Measurements from ENCODE around the gene EDIL3.

DNA sequence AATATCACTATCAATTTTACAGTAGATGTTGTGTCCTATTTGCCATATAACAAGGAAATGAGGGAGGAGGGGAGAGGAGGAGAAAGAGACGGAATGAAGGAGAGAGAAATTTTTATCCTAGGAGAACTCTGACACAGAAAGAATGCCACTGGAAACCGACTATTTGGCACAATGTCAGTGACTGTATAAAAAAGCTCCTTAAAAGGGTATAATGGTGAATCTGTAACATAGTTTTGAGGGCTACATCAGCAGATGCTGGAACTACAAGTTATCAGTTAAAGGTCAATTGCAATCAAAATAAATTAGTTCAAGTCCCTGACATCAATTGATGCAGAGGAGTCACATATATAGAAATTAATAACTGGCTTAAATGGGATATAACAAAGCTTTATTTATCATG lies 5.7 kb downstream of the EDIL3 start:
- TF ChIP-seq EZH2 (IDR thresholded peaks at IDR 0.05; ENCODE audit: borderline replicate concordance, low read length) = no peak
- TF ChIP-seq, protein P1, sequence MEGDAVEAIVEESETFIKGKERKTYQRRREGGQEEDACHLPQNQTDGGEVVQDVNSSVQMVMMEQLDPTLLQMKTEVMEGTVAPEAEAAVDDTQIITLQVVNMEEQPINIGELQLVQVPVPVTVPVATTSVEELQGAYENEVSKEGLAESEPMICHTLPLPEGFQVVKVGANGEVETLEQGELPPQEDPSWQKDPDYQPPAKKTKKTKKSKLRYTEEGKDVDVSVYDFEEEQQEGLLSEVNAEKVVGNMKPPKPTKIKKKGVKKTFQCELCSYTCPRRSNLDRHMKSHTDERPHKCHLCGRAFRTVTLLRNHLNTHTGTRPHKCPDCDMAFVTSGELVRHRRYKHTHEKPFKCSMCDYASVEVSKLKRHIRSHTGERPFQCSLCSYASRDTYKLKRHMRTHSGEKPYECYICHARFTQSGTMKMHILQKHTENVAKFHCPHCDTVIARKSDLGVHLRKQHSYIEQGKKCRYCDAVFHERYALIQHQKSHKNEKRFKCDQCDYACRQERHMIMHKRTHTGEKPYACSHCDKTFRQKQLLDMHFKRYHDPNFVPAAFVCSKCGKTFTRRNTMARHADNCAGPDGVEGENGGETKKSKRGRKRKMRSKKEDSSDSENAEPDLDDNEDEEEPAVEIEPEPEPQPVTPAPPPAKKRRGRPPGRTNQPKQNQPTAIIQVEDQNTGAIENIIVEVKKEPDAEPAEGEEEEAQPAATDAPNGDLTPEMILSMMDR (conservative IDR thresholded peaks at IDR 0.05 in 1 of 2, IDR thresholded peaks at IDR 0.05 in 1 of 2; ENCODE audit: extremely low read depth in 1 of 2, insufficient read depth in 1 of 2, low read depth in 1 of 2, low read length in 2 of 2) = no peak
